Esophagus muscularis mucosa (tissue), 3 donors: ENCODE data around the gene SLC37A3.
"Not testable (repeated sequence)": the region's sequence is repeated elsewhere in the genome, so short reads cannot be mapped to it uniquely, and the experiment has no call there.

ENCODE experiments used
- POLR2A ChIP-seq: fragments of 450-650 bp; IDR thresholded peaks from one replicate; pipeline ENCODE4 v1.6.1; 2017; ENCODE audit warnings: antibody characterized with exemption, moderate library complexity, mild to moderate bottlenecking, low read depth
- POLR2AphosphoS5 ChIP-seq, 2 donors: sonication (generic); formaldehyde crosslinking; IDR thresholded peaks; one replicate each; pipeline ENCODE4 v1.6.1; 2017; ENCODE audit warnings: antibody characterized with exemption in 2 of 2
- TF ChIP-seq, protein P1 (sequence below), 3 experiments: fragments of 200-600 bp in 2 of 3; fragments of 450-650 bp in 1 of 3; sonication (generic) in 2 of 3; IDR thresholded peaks; one replicate each; pipeline ENCODE4 v1.5.1; 2017 to 2019; ENCODE audit warnings: antibody characterized with exemption in 3 of 3, mild to moderate bottlenecking in 2 of 3, moderate library complexity in 1 of 3

DNA sequence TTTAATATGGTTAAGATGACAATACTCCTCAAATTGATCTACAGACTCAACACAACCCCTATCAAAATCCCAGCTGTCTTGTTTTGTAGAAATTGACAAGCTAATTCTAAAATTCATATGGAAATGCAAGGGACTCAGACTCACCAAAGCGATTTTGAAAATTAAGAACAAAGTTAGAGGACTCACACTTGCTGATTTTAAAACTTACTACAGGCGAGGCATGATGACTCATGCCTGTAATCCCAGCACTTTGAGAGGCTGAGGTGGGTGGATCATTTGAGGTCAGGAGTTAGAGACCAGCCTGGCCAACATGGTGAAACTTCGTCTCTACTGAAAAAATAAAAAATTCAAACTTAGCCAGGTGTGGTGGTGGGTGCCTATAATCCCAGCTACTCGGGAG lies 78.3 kb downstream of the SLC37A3 start:
- TF ChIP-seq, protein P1, sequence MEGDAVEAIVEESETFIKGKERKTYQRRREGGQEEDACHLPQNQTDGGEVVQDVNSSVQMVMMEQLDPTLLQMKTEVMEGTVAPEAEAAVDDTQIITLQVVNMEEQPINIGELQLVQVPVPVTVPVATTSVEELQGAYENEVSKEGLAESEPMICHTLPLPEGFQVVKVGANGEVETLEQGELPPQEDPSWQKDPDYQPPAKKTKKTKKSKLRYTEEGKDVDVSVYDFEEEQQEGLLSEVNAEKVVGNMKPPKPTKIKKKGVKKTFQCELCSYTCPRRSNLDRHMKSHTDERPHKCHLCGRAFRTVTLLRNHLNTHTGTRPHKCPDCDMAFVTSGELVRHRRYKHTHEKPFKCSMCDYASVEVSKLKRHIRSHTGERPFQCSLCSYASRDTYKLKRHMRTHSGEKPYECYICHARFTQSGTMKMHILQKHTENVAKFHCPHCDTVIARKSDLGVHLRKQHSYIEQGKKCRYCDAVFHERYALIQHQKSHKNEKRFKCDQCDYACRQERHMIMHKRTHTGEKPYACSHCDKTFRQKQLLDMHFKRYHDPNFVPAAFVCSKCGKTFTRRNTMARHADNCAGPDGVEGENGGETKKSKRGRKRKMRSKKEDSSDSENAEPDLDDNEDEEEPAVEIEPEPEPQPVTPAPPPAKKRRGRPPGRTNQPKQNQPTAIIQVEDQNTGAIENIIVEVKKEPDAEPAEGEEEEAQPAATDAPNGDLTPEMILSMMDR (IDR thresholded peaks at IDR 0.05) = not testable (repeated sequence)
- not testable (repeated sequence) for TF ChIP-seq POLR2A; POLR2AphosphoS5 (IDR thresholded peaks at IDR 0.05)
